ENCODE data around the gene KLF11. TPM values are rescaled to one million over a fixed set of nuclear protein-coding genes. Genes with fewer than 3 reads are reported as not detected.

The KLF11 gene
- total RNA-seq, 1 experiment from 2014 or later = 10.9 TPM

GRCh38 chr2:10083692-10084211 lies 40.4 kb downstream of the KLF11 start:
- H3K4me1 ChIP-seq (replicated peaks; ENCODE audit: insufficient read depth) = 0 out of 2 replicates have a peak, but pooled peaks cover 4% of the 10 kb centered on the region
- no peak overlapping the region for H3K4me2 ChIP-seq
- TF ChIP-seq EZH2 (IDR thresholded peaks at IDR 0.05; ENCODE audit: low read depth) = no peak
- TF ChIP-seq CTCF (conservative IDR thresholded peaks at IDR 0.05) = no peak
- no TSS peak for BruUV-seq (replicated peaks)
- peaks cover 7% of the 10 kb centered on the region; the same call in 1 of the 2 replicates for H3F3A ChIP-seq (ENCODE audit: insufficient read depth, low read depth)
- H3K4me3 ChIP-seq = no peak overlapping the region
- no peaks in the 10 kb centered on the region for H3K79me2 ChIP-seq (ENCODE audit: low read depth)
- no peak overlapping the region for H3K27ac ChIP-seq
- H2AFZ ChIP-seq = no peak overlapping the region
- H3K36me3 ChIP-seq (ENCODE audit: low read depth) = no peaks in the 10 kb centered on the region
- POLR2A ChIA-PET (ENCODE audit: unreplicated experiment) = no interaction called here
- no peak for DNase-seq
- no peaks in the 10 kb centered on the region for H4K20me1 ChIP-seq (ENCODE audit: insufficient read depth)
- H3K9me3 ChIP-seq (ENCODE audit: insufficient read depth, low read depth) = no peaks in the 10 kb centered on the region
- CTCF ChIA-PET = no interaction called here
- H3K27me3 ChIP-seq (ENCODE audit: insufficient read depth, low read depth) = peaks cover 25% of the 10 kb centered on the region
- intact Hi-C loops (cut with micrococcal nuclease; ENCODE audit: unreplicated experiment) = no loop called here
- no peaks in the 10 kb centered on the region for H3K9me2 ChIP-seq (ENCODE audit: insufficient read depth)

- POLR2A ChIA-PET (ENCODE audit: unreplicated experiment) = no interaction called here
- H2AFZ ChIP-seq = no peak overlapping the region
These were observed 41.0 kb downstream of the KLF11 start for GRCh38 chr2:10084223-10084865.

GRCh38 chr2:10085043-10085667 lies 41.8 kb downstream of the KLF11 start:
- CTCF ChIA-PET = interaction anchor here (1.3 kb wide), 1 partner anchor 12 kb away, joined by 4 read pairs; no protein-coding TSS in a partner anchor
- Histone ChIP-seq H2AFZ (no peak overlapping the region), H3K27me3 (ENCODE audit: insufficient read depth, low read depth) (peaks cover 17% of the 10 kb centered on the region), H4K20me1 (ENCODE audit: insufficient read depth) (no peaks in the 10 kb centered on the region), H3F3A (ENCODE audit: insufficient read depth, low read depth) (no peaks in the 10 kb centered on the region), H3K9me2 (ENCODE audit: insufficient read depth) (no peaks in the 10 kb centered on the region), H3K4me2 (no peak overlapping the region), H3K4me1 (replicated peaks; ENCODE audit: insufficient read depth) (no peaks in the 10 kb centered on the region), H3K27ac (no peak overlapping the region), H3K4me3 (no peak overlapping the region), H3K9me3 (ENCODE audit: insufficient read depth, low read depth) (no peaks in the 10 kb centered on the region), H3K79me2 (ENCODE audit: low read depth) (no peaks in the 10 kb centered on the region), H3K36me3 (ENCODE audit: low read depth) (no peaks in the 10 kb centered on the region)
- TF ChIP-seq CTCF (conservative IDR thresholded peaks at IDR 0.05) (no peak), EZH2 (IDR thresholded peaks at IDR 0.05; ENCODE audit: low read depth) (no peak)
- no TSS peak for BruUV-seq (replicated peaks)
- no peak for DNase-seq
- POLR2A ChIA-PET (ENCODE audit: unreplicated experiment) = no interaction called here
- intact Hi-C loops (cut with micrococcal nuclease; ENCODE audit: unreplicated experiment) = no loop called here

More at GRCh38 chr2:10084223-10084865, 41.0 kb downstream of the KLF11 start:
- no peaks in the 10 kb centered on the region for H3K79me2 ChIP-seq (ENCODE audit: low read depth)
- H3F3A ChIP-seq (ENCODE audit: insufficient read depth, low read depth) = peaks cover under 1% of the 10 kb centered on the region; the same call in 1 of the 2 replicates
- no peak overlapping the region for H3K27ac ChIP-seq
- CTCF ChIA-PET = interaction anchor here (1.3 kb wide), 1 partner anchor 13 kb away, joined by 4 read pairs; no protein-coding TSS in a partner anchor
- intact Hi-C loops (cut with micrococcal nuclease; ENCODE audit: unreplicated experiment) = no loop called here
- H3K4me1 ChIP-seq (replicated peaks; ENCODE audit: insufficient read depth) = no peaks in the 10 kb centered on the region
- H3K36me3 ChIP-seq (ENCODE audit: low read depth) = no peaks in the 10 kb centered on the region
- no peaks in the 10 kb centered on the region for H4K20me1 ChIP-seq (ENCODE audit: insufficient read depth)
- BruUV-seq (replicated peaks) = no TSS peak
- H3K4me2 ChIP-seq = no peak overlapping the region
- H3K27me3 ChIP-seq (ENCODE audit: insufficient read depth, low read depth) = peaks cover 19% of the 10 kb centered on the region
- H3K4me3 ChIP-seq = no peak overlapping the region
- no peak for TF ChIP-seq EZH2 (IDR thresholded peaks at IDR 0.05; ENCODE audit: low read depth)
- TF ChIP-seq CTCF (conservative IDR thresholded peaks at IDR 0.05) = no peak
- no peak for DNase-seq
- no peaks in the 10 kb centered on the region for H3K9me2 ChIP-seq (ENCODE audit: insufficient read depth)
- no peaks in the 10 kb centered on the region for H3K9me3 ChIP-seq (ENCODE audit: insufficient read depth, low read depth)

All from PC-9 (cell line).